HepG2 (cell line): ENCODE measurements around the gene TP73. TPM values are rescaled to one million over a fixed set of nuclear protein-coding genes. Genes with fewer than 3 reads are reported as not detected.

Experiments used
- ARID4A ChIP-seq: sonication (generic); formaldehyde crosslinking; IDR thresholded peaks from 2 replicates; pipeline ENCODE4 v1.5.0; 2020; ENCODE audit warnings: mild to moderate bottlenecking, missing genetic modification reagents, borderline replicate concordance
- BORCS8-MEF2B ChIP-seq: sonication (generic); formaldehyde crosslinking; IDR thresholded peaks from 2 replicates; pipeline ENCODE4 v1.8.0; 2022; ENCODE audit warnings: mild to moderate bottlenecking, missing genetic modification reagents
- FOXA3 ChIP-seq: IDR thresholded peaks from 2 replicates; pipeline ENCODE4 v1.6.1; 2016; ENCODE audit warnings: missing genetic modification reagents, missing compliant biosample characterization
- KIAA2018 ChIP-seq: sonication (generic); formaldehyde crosslinking; IDR thresholded peaks from 2 replicates; pipeline ENCODE4 v1.5.0; 2020; ENCODE audit warnings: mild to moderate bottlenecking, missing genetic modification reagents, borderline replicate concordance
- MLLT10 ChIP-seq: sonication (generic); formaldehyde crosslinking; IDR thresholded peaks from 2 replicates; pipeline ENCODE4 v1.4.0; 2020; ENCODE audit warnings: missing genetic modification reagents
- NFIC ChIP-seq: IDR thresholded peaks from 2 replicates; pipeline ENCODE4 v1.6.1; 2012; ENCODE audit warnings: mild to moderate bottlenecking, low read length, inconsistent platforms
- PATZ1 ChIP-seq: sonication (generic); formaldehyde crosslinking; IDR thresholded peaks from 2 replicates; pipeline ENCODE4 v1.4.0; 2020; ENCODE audit warnings: missing genetic modification reagents
- SALL2 ChIP-seq: sonication (generic); formaldehyde crosslinking; IDR thresholded peaks from 2 replicates; pipeline ENCODE4 v1.8.1; 2023; ENCODE audit warnings: mild to moderate bottlenecking, missing genetic modification reagents, inconsistent platforms
- ZBTB8A ChIP-seq: sonication (generic); formaldehyde crosslinking; IDR thresholded peaks from 2 replicates; pipeline ENCODE4 v1.4.0; 2020; ENCODE audit warnings: mild to moderate bottlenecking, low read depth, missing genetic modification reagents, borderline replicate concordance
- ZNF264 ChIP-seq: sonication (generic); formaldehyde crosslinking; IDR thresholded peaks from 2 replicates; pipeline ENCODE4 v1.4.0; 2020; ENCODE audit warnings: missing genetic modification reagents
- ZNF350 ChIP-seq: sonication (generic); formaldehyde crosslinking; IDR thresholded peaks from 2 replicates; pipeline ENCODE4 v1.4.0; 2020; ENCODE audit warnings: mild to moderate bottlenecking, low read depth, missing genetic modification reagents, borderline replicate concordance
- ZNF878 ChIP-seq: sonication (generic); formaldehyde crosslinking; IDR thresholded peaks from 2 replicates; pipeline ENCODE4 v1.8.1; 2023; ENCODE audit warnings: mild to moderate bottlenecking, missing genetic modification reagents, moderate library complexity
- polyA plus RNA-seq, 8 experiments: library from polyadenylated mRNA; depleted of rRNA in 3 of 8; stranded (reverse) in 7 of 8; unstranded in 1 of 8; fragments of >200 nt; fragmentation: Illumina TruSeq in 4 of 8; extraction: Trizol in 4 of 8; gene quantifications; 2 replicates each; pipeline versions ENCODE4 v1.2.1 to v1.2.3, GENCODE V29; 2011 to 2016; ENCODE audit warnings: low read depth in 4 of 8, missing spikeins in 1 of 8, mixed read lengths in 1 of 8; ENCODE audit not compliant: insufficient read depth in 1 of 8
- total RNA-seq, 5 experiments: library from RNA; depleted of rRNA; stranded (reverse); fragments of >200 nt; fragmentation: Illumina TruSeq; extraction: Trizol; gene quantifications; 2 replicates each; pipeline ENCODE4 v1.2.3, GENCODE V29; 2016; ENCODE audit warnings: low read depth in 1 of 5

Gene TP73
- total and polyA plus RNA-seq, 2 of the 13 experiments (the other 11 are each of a cell fraction or from before 2014, with no cell fraction given) = 0.49 to 1.1 TPM

GRCh38 chr1:3774276-3774945, 122.1 kb downstream of the TP73 start (continued):
- TF ChIP-seq KIAA2018 (CRISPR knock-in tag) = no peak
- no peak for TF ChIP-seq ZNF878
- no peak for TF ChIP-seq ZBTB8A (CRISPR knock-in tag)
- no peak for TF ChIP-seq ZNF264 (CRISPR knock-in tag)
- no peak for TF ChIP-seq BORCS8-MEF2B
- TF ChIP-seq MLLT10 (CRISPR knock-in tag) = no peak
- TF ChIP-seq FOXA3 (CRISPR knock-in tag) = 0 out of 2 replicates have a peak, but pooled peaks have one; percentile 8
- no peak for TF ChIP-seq SALL2 (CRISPR knock-in tag)
- TF ChIP-seq ZNF350 (CRISPR knock-in tag) = no peak
- no peak for TF ChIP-seq NFIC
- peak; percentile 88; the same call in 1 of the 2 replicates for TF ChIP-seq PATZ1 (CRISPR knock-in tag)
- TF ChIP-seq ARID4A = 0 out of 2 replicates have a peak, but pooled peaks have one; percentile 22
